Mesothelial cell of epicardium (in vitro differentiated cells): ENCODE results near the gene LHX4. TPM values are rescaled to one million over a fixed set of nuclear protein-coding genes. Genes with fewer than 3 reads are reported as not detected.

Experiments used
- DNase-seq, 2 experiments: peaks; one replicate each; pipeline ENCODE4 v3.0.0; 2021; ENCODE audit warnings: low spot score in 2 of 2; ENCODE audit not compliant: unreplicated experiment in 2 of 2
- H3K27ac Mint-ChIP-seq: 2 replicates; pipeline ENCODE4 v1.8.0; 2021; ENCODE audit warnings: mixed read lengths
- H3K27me3 Mint-ChIP-seq: 2 replicates; pipeline ENCODE4 v1.8.0; 2021; ENCODE audit warnings: low read depth, mixed read lengths
- H3K36me3 Mint-ChIP-seq: 2 replicates; pipeline ENCODE4 v1.8.0; 2021; ENCODE audit warnings: mixed read lengths
- H3K4me1 Mint-ChIP-seq: 2 replicates; pipeline ENCODE4 v1.8.0; 2021; ENCODE audit warnings: mixed read lengths
- H3K4me3 Mint-ChIP-seq: 2 replicates; pipeline ENCODE4 v1.8.0; 2021; ENCODE audit warnings: mild to moderate bottlenecking, moderate library complexity, mixed read lengths
- H3K9me3 Mint-ChIP-seq: 2 replicates; pipeline ENCODE4 v1.8.0; 2021; ENCODE audit warnings: mixed read lengths
- CTCF ChIP-seq: fragments of 200-600 bp; sonication (generic); IDR thresholded peaks from one replicate; pipeline ENCODE4 v1.5.0; 2021; ENCODE audit warnings: antibody characterized with exemption; ENCODE audit not compliant: unreplicated experiment
- total RNA-seq: library from RNA; stranded (reverse); gene quantifications from 3 replicates; pipeline ENCODE4 v1.2.1, GENCODE V29; 2021

Gene LHX4
- total RNA-seq, 1 donor from 2014 or later, result 0.54 TPM

GRCh38 chr1:180271272-180272255 lies 41.5 kb downstream of the LHX4 start:
- no peak overlapping the region for H3K27ac Mint-ChIP-seq
- H3K4me1 Mint-ChIP-seq, result peaks cover 10% of the 10 kb centered on the region
- DNase-seq, result no peak
- no peak overlapping the region for H3K4me3 Mint-ChIP-seq
- peaks cover 23% of the 10 kb centered on the region for H3K36me3 Mint-ChIP-seq
- no peaks in the 10 kb centered on the region for H3K27me3 Mint-ChIP-seq
- no peak for TF ChIP-seq CTCF
- H3K9me3 Mint-ChIP-seq, result no peaks in the 10 kb centered on the region

GRCh38 chr1:180272395-180272794 lies 42.3 kb downstream of the LHX4 start:
- H3K27ac Mint-ChIP-seq, result no peak overlapping the region

GRCh38 chr1:180273066-180273465 lies 43.0 kb downstream of the LHX4 start:
- Mint-ChIP-seq H3K9me3 (no peaks in the 10 kb centered on the region), H3K4me1 (peaks cover 24% of the 10 kb centered on the region), H3K27ac (no peak overlapping the region), H3K4me3 (no peak overlapping the region), H3K27me3 (no peaks in the 10 kb centered on the region), H3K36me3 (peaks cover 23% of the 10 kb centered on the region)
- no peak for TF ChIP-seq CTCF
- DNase-seq, result no peak

More at GRCh38 chr1:180272395-180272794, 42.3 kb downstream of the LHX4 start:
- Mint-ChIP-seq H3K4me3 (no peak overlapping the region), H3K4me1 (peaks cover 17% of the 10 kb centered on the region), H3K9me3 (no peaks in the 10 kb centered on the region), H3K36me3 (peaks cover 23% of the 10 kb centered on the region), H3K27me3 (no peaks in the 10 kb centered on the region)
- no peak for TF ChIP-seq CTCF
- no peak for DNase-seq

- H3K27me3 Mint-ChIP-seq, result no peaks in the 10 kb centered on the region
- H3K9me3 Mint-ChIP-seq, result no peaks in the 10 kb centered on the region
- H3K4me1 Mint-ChIP-seq, result peaks cover 25% of the 10 kb centered on the region
- peaks cover 23% of the 10 kb centered on the region for H3K36me3 Mint-ChIP-seq
- H3K27ac Mint-ChIP-seq, result no peak overlapping the region
- TF ChIP-seq CTCF, result no peak
- H3K4me3 Mint-ChIP-seq, result no peak overlapping the region
- DNase-seq, result no peak
These were observed 44.2 kb downstream of the LHX4 start for GRCh38 chr1:180274221-180274620.

GRCh38 chr1:180275726-180276125 lies 45.7 kb downstream of the LHX4 start:
- Mint-ChIP-seq H3K4me3 (no peak overlapping the region), H3K4me1 (peaks cover 24% of the 10 kb centered on the region), H3K27me3 (no peaks in the 10 kb centered on the region), H3K27ac (no peak overlapping the region), H3K9me3 (no peaks in the 10 kb centered on the region), H3K36me3 (peaks cover 29% of the 10 kb centered on the region)
- DNase-seq, result no peak
- no peak for TF ChIP-seq CTCF
